ENCODE results near the gene HOXB6.

Gene HOXB6

DNA sequence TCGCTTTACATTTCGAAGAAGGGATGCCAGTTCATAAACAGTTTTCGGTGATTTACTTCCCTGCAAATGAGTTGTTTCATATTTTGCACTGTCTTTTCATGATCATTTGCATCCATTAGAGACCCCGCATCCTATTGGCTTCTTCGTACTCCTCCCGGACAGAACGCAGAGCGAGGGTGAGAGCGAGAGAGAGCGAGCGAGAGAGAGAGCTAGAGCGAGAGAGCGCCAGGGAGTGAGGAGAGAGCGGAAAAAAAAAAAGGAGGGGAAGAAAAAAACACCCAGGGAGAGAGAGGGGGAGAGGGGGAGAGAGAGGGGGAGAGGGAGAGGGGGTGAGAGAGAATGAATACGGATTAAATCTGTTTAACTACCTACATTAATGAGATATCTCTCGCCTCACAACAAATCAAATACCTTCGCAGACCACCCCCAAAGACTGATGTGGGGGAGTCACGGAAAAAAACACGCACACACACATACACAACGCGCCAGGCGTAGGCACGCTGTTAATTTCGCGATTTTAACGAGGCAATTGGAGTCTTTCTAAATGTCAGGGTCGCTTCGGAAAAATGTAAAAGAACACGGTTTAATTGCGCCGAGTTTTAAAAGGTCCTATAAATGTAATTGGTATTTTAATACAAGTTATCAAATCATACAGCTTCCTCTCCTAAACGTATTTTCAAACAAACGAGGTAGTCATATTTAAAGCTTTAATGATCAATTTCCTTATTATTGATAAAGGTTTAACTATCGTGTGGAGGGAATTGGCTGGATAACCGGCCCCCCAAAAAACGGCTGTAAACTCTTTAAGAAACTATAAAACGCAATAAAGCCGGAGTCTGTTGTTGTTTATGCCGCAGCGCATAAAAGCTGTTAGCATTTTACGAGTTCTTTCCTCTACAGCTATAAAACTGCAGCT is 10.5 kb upstream of the HOXB6 start, which contains the start of gene HOXB8:
Gene HOXB8 (minus strand): TSS at position 246 of the 916 bp plus-strand sequence. CDS start 588 bp downstream, outside the sequence.
- DNase-seq (ENCODE audit: low read depth), result peak; percentile 32
- TF ChIP-seq CTCF (conservative IDR thresholded peaks at IDR 0.05; ENCODE audit: low read length), result no peak
- H3K4me3 ChIP-seq (ENCODE audit: low read length), result peak within 1 kb of the TSS; percentile 67

DNA sequence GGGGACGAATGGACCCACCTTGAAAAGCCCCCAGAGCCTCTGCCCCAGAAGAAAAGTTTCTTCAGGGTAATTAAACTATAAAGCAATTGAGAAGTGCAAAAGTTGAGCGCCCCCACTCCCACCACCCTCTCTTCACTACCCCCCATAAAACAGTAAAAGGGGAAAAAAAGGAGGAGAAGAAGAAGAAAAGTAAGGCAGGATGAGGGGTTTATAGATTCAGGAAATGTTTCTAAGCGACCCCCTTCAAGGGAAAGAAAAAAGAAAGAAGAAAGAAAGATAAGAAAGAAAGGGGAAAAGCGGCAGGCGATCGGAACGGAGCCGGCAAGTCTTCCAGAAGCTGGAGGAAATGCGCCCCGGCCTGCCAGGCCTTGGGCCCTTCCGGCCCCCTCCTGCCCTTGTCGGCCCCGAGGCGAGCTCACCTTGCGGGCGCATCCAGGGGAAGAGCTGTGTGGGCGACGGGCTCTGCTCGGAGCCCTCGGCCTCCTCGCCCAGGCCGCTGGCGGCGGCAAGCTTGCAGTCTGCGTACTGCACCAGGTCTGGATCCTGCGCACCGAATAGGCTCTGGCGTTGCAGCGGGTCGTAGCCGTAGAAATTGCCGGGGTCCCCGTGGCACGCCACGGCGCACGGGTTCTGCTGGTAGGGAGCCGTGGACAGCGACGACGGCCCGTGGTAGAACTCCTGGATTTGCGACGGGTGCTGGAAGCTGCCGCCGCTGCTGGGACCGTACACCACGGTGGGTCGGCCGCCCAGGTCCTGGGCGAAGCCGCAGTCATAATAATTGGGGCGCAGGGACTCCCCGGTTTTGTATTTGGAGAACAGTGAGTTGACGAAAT is 9.3 kb upstream of the HOXB6 start:
- no peak for TF ChIP-seq CTCF (conservative IDR thresholded peaks at IDR 0.05; ENCODE audit: low read length)
- peak overlapping the region; percentile 67 for H3K4me3 ChIP-seq (ENCODE audit: low read length)
- DNase-seq (ENCODE audit: low read depth), result no peak

DNA sequence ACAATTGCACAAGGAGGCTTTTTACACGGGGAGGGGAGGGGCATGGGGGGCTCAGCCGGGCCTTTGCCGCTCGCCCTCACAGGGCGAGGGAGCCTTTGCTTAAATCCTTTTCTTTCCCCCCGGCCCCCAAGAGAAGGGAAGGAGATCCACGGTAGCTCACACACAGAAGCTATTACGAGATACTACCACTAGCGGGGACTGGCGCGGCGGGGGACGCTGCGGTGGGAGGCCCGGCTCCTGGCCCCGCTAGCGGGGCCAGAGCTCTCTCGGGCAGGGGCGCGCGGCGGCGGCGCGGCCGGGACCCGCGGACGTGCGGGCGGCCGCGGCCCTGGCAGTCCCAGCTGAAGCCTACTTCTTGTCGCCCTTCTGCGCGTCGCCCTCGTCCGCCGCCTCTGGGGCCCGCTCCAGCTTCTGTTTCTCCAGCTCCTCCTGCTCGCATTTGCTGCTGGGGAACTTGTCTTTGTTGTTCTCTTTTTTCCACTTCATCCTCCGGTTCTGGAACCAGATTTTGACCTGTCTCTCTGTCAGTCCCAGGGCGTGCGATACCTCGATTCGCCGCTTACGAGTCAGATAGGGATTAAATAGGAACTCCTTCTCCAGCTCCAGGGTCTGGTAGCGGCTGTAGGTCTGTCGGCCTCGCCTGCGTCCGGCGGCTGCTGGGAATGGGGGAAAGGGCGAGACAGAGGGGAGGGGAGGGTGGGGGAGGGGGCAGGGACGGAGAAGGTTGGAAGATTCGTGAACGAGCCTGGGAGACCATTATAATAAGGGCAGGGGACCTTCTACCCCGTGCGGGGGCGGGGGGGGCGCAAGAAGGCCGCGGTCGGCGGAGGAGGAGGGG is 8.3 kb upstream of the HOXB6 start:
- TF ChIP-seq CTCF (conservative IDR thresholded peaks at IDR 0.05; ENCODE audit: low read length), result peak; percentile 39
- H3K4me3 ChIP-seq (ENCODE audit: low read length), result peak overlapping the region; percentile 67
- DNase-seq (ENCODE audit: low read depth), result no peak

DNA sequence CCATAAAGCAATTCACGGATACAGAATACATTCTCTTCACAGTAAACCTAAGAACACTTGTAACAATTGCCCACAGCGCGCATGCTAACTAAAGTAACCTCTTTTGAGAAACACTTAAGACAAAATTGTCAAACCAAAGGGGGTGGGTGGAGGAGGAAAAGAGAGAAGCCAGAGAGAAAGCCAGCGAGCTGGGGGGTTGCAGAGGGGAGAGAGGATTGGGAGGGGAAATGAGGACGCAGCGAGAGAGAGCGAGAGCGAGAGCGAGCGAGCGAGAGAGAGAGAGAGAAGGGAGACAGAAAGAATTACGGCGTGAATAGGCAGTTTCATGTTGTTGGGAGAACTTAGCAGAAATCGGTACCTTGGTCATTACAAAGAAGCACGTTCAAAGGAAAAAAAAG is 7.7 kb upstream of the HOXB6 start:
- no peak for TF ChIP-seq CTCF (conservative IDR thresholded peaks at IDR 0.05; ENCODE audit: low read length)
- peak overlapping the region; percentile 67 for H3K4me3 ChIP-seq (ENCODE audit: low read length)
- no peak for DNase-seq (ENCODE audit: low read depth)

DNA sequence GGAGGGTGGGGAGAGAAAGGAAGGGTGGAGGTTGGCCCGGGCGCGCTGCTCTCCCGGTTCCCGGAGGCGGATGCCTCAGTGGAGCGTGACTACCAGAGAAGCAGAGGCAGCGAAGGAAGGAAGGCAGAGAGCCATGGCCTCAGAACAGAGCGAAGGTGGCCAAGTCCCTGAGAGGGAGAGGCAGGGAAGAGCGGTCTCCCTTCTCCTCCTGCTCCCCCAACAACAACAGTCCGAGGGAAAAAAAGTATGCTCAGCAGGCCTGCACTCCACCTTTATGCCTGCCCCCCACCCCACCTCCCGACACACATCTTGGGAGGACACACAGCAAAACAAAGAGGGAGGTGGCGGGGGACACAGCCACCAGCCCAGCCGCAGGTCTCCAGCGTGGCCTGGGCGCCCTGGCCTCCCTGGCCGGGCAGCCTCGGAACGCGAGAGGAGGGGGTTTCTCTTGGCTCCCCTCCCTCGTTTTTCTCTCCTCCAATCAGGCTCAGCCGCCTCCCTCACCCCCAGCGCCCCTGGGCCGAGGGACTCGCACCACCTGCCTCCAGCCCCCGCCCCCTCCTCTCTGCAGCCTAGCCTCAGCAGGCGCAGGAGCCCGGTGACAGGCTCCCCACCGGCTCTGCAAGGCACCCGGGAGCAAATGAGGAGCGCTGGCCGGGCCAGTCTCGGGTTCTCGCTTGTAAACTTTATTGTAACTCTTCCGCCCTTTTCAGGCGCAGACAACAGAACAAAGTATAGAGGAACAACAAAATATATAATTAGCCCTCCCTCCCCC is 7.1 kb upstream of the HOXB6 start:
- H3K4me3 ChIP-seq (ENCODE audit: low read length), result peak overlapping the region; percentile 67
- no peak for TF ChIP-seq CTCF (conservative IDR thresholded peaks at IDR 0.05; ENCODE audit: low read length)
- no peak for DNase-seq (ENCODE audit: low read depth)

GRCh38 chr17:48611213-48611612 is 6.4 kb upstream of the HOXB6 start:
- no peak for DNase-seq (ENCODE audit: low read depth)
- no peak for TF ChIP-seq CTCF (conservative IDR thresholded peaks at IDR 0.05; ENCODE audit: low read length)
- peak overlapping the region; percentile 67 for H3K4me3 ChIP-seq (ENCODE audit: low read length)

Data from AG10803 (cell line).